Sigmoid colon (tissue), 7 donors: Measurements from ENCODE around the gene C22orf31. TPM values are rescaled to one million over a fixed set of nuclear protein-coding genes. Genes with fewer than 3 reads are reported as not detected.

Experiments used
- DNase-seq: peaks from one replicate; pipeline ENCODE4 v3.0.0-alpha.2; 2019
- H3K27ac ChIP-seq, 4 donors: fragments of 200-600 bp; sonication (generic); one replicate each; pipeline ENCODE4 v1.5.1; 2016 to 2019; ENCODE audit warnings: mild to moderate bottlenecking in 1 of 4
- H3K27me3 ChIP-seq, 3 donors: fragments of 200-600 bp; sonication (generic); one replicate each; pipeline ENCODE4 v1.5.1; 2019; ENCODE audit warnings: mild to moderate bottlenecking in 1 of 3
- H3K36me3 ChIP-seq, 4 donors: fragments of 200-600 bp; sonication (generic); one replicate each; pipeline ENCODE4 v1.5.1; 2016 to 2019
- H3K4me1 ChIP-seq, 4 donors: fragments of 200-600 bp; sonication (generic); one replicate each; pipeline ENCODE4 v1.5.1; 2017 to 2019
- H3K4me3 ChIP-seq, 4 donors: fragments of 200-600 bp; sonication (generic); one replicate each; pipeline ENCODE4 v1.5.1; 2017 to 2019; ENCODE audit warnings: mild to moderate bottlenecking in 2 of 4, moderate library complexity in 1 of 4
- H3K9me3 ChIP-seq, 4 donors: fragments of 200-600 bp in 3 of 4; sonication (generic) in 3 of 4; one replicate each; pipeline versions ENCODE4 v1.5.1 to v1.6.1; 2013 to 2019
- EP300 ChIP-seq, 4 donors: sonication (generic); formaldehyde crosslinking; IDR thresholded peaks; one replicate each; pipeline ENCODE4 v1.6.1; 2017; ENCODE audit warnings: antibody characterized with exemption in 4 of 4
- POLR2A ChIP-seq, 2 donors: fragments of 450-650 bp; IDR thresholded peaks; one replicate each; pipeline ENCODE4 v1.6.1; 2016; ENCODE audit warnings: antibody characterized with exemption in 2 of 2, mild to moderate bottlenecking in 2 of 2, moderate library complexity in 2 of 2
- POLR2AphosphoS5 ChIP-seq, 4 donors: sonication (generic); formaldehyde crosslinking; IDR thresholded peaks; one replicate each; pipeline ENCODE4 v1.6.1; 2017; ENCODE audit warnings: antibody characterized with exemption in 4 of 4
- WGBS, 2 donors: extraction: QIAGEN DNeasy Blood & Tissue Kit; methylation state at CpG; one replicate each; pipeline ENCODE4 v1.1.7; 2013; 5-methylcytosine and 5-hydroxymethylcytosine counted together
- intact Hi-C: fragments of 100-400 bp; cut with DNase I; formaldehyde crosslinking; loops from one replicate; pipeline ENCODE4 v1.15.1; 2023
- polyA plus RNA-seq, 3 donors: library from polyadenylated mRNA; stranded (reverse); fragments of 200-250 nt; gene quantifications; one replicate each; pipeline ENCODE4 v1.2.3, GENCODE V29; 2013
- total RNA-seq, 4 donors: library from RNA; depleted of rRNA; stranded (reverse); fragments of >200 nt; gene quantifications; one replicate each; pipeline ENCODE4 v1.1.0, GENCODE V29; 2016
- TF ChIP-seq, protein P1 (sequence below), 4 experiments: fragments of 450-650 bp in 3 of 4; fragments of 200-600 bp in 1 of 4; IDR thresholded peaks; one replicate each; pipeline ENCODE4 v1.5.1; 2016 to 2019; ENCODE audit warnings: antibody characterized with exemption in 4 of 4, mild to moderate bottlenecking in 3 of 4, moderate library complexity in 2 of 4
- donor health status: healthy with polysubstance abuse.
- donor health status: Bipolar disorder and iron deficiency.
- donor health status: healthy.

Gene C22orf31
- total and polyA plus RNA-seq, 7 donors = 0.60 TPM; not detected in 6

DNA sequence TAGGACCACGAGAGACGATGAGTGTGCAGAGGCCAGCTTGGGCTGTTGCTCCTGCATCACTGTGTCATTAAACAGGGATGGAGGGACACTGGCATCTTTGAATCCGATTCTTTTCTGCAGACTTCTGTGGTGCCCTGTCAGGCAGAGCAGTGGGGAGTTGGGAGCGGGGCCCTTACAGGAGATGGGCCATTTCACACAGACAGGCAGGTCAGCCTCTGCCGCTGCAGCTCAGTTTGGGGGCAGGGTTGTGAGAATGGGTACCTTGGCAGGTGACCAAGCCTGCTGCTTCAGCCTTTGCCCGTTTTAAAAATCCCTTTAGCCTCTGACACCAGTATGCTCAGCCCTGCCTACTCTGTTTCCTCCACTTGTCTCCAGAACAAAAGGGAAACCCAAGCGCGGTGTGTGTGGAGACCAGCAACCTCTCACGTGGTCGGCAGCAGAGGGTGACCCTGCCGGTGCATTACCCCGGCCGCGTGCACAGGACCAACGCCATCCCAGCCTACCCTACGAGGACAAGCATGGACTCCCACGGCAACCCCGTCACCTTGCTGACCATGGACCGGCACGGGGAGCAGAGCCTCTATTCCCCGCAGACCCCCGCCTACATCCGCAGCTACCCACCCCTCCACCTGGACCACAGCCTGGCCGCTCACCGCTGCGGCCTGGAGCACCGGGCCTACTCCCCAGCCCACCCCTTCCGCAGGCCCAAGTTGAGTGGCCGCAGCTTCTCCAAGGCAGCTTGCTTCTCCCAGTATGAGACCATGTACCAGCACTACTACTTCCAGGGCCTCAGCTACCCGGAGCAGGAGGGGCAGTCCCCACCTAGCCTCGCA is 12.6 kb downstream of the C22orf31 start:
- TF ChIP-seq, protein P1, sequence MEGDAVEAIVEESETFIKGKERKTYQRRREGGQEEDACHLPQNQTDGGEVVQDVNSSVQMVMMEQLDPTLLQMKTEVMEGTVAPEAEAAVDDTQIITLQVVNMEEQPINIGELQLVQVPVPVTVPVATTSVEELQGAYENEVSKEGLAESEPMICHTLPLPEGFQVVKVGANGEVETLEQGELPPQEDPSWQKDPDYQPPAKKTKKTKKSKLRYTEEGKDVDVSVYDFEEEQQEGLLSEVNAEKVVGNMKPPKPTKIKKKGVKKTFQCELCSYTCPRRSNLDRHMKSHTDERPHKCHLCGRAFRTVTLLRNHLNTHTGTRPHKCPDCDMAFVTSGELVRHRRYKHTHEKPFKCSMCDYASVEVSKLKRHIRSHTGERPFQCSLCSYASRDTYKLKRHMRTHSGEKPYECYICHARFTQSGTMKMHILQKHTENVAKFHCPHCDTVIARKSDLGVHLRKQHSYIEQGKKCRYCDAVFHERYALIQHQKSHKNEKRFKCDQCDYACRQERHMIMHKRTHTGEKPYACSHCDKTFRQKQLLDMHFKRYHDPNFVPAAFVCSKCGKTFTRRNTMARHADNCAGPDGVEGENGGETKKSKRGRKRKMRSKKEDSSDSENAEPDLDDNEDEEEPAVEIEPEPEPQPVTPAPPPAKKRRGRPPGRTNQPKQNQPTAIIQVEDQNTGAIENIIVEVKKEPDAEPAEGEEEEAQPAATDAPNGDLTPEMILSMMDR (IDR thresholded peaks at IDR 0.05) = no peak
- no peak for TF ChIP-seq POLR2AphosphoS5 (IDR thresholded peaks at IDR 0.05)
- TF ChIP-seq EP300 (IDR thresholded peaks at IDR 0.05) = no peak
- no peak for TF ChIP-seq POLR2A (IDR thresholded peaks at IDR 0.05)
- WGBS, 2 donors = 94 to 95% methylated on average over 31 of the region's 31 CpGs
- Histone ChIP-seq H3K4me1 (peaks cover 0 to 5% (median 3%) of the 10 kb centered on the region in 4 donors), H3K36me3 (peaks cover 11 to 73% (median 30%) of the 10 kb centered on the region in 4 donors), H3K4me3 (no peak overlapping the region), H3K27ac (no peak overlapping the region), H3K27me3 (no peaks in the 10 kb centered on the region), H3K9me3 (no peaks in the 10 kb centered on the region)
- intact Hi-C loops = no loop called here
- no peak for DNase-seq

DNA sequence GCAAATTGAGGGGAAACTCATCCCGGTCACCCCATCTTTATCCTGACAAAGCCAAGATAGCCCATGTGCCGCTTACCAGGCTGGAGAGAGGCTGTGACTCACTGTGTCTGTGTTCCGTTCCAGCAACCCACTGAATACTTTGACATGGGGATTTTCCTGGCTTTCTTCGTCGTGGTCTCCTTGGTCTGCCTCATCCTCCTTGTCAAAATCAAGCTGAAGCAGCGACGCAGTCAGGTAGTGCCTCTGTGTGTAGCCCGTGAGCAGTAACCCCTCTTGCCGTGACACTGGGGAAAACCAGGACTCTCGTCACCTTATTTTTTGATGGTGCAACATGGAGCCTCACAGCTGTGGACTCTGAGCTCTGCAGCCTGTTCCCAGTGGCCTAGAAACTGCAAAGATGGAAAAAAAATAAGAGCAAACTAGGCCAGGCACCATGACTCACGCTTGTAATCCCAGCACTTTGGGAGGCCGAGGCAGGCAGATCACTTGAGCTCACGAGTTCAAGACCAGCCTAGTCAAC is 16.9 kb downstream of the C22orf31 start:
- intact Hi-C loops = loop anchor here (5.0 kb wide), 1 partner anchor 437 kb away; no protein-coding TSS in a partner anchor
- no peak for DNase-seq
- peak overlapping the region; percentile 16 to 59 (median 34) for H3K27ac ChIP-seq
- no peaks in the 10 kb centered on the region for H3K27me3 ChIP-seq
- no peaks in the 10 kb centered on the region for H3K9me3 ChIP-seq
- peaks cover 9 to 65% (median 22%) of the 10 kb centered on the region in 4 donors for H3K36me3 ChIP-seq
- no peak for TF ChIP-seq EP300 (IDR thresholded peaks at IDR 0.05)
- TF ChIP-seq POLR2A (IDR thresholded peaks at IDR 0.05) = no peak
- no peak for TF ChIP-seq POLR2AphosphoS5 (IDR thresholded peaks at IDR 0.05)
- TF ChIP-seq, protein P1 (IDR thresholded peaks at IDR 0.05) = no peak
- H3K4me3 ChIP-seq = no peak overlapping the region
- 83 to 86% methylated on average over 13 of the region's 13 CpGs for WGBS, 2 donors
- peaks cover 0 to 21% (median 15%) of the 10 kb centered on the region in 4 donors for H3K4me1 ChIP-seq

DNA sequence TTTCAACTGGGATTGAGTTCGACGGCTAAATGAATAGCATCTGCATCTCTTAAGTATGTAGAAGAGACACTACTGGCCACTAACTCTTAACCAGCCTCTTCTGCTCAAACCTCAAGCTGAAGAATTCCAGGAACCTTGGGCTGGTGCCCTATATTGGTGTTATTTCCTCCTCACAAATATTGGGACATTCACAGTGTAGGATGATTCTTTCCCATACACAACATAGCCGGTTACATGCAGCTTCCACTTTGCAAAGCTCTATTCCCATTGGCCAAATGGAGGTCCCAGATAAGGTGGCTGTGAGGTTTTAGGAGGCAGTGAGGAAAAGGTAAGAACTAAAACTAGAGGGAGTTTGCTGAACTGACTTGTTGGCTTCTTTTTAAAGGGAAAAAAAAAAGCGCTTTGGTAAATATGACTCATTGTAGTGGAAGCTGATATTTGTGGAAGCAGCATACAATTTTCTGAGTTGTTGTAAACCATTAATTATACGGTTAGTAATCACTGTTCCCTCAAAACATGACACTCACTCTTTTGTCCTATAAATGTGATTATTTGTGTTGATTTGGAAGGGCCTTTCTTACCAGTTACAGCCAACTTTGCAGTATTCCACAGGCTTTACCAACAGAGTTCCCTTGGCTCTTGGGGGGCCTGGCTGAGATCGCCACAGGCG is 17.6 kb downstream of the C22orf31 start:
- H3K27me3 ChIP-seq = no peaks in the 10 kb centered on the region
- intact Hi-C loops = loop anchor here (5.0 kb wide), 1 partner anchor 437 kb away; no protein-coding TSS in a partner anchor
- H3K4me1 ChIP-seq = peaks cover 0 to 21% (median 15%) of the 10 kb centered on the region in 4 donors
- peak overlapping the region; percentile 16 to 59 (median 34) for H3K27ac ChIP-seq
- no peak for DNase-seq
- no peak overlapping the region for H3K4me3 ChIP-seq
- TF ChIP-seq POLR2A (IDR thresholded peaks at IDR 0.05) (no peak), POLR2AphosphoS5 (IDR thresholded peaks at IDR 0.05) (no peak), EP300 (IDR thresholded peaks at IDR 0.05) (no peak)
- TF ChIP-seq, protein P1 (IDR thresholded peaks at IDR 0.05) = no peak
- 80 to 83% methylated on average over 7 of the region's 7 CpGs for WGBS, 2 donors
- H3K9me3 ChIP-seq = no peaks in the 10 kb centered on the region
- H3K36me3 ChIP-seq = peaks cover 2 to 59% (median 16%) of the 10 kb centered on the region in 4 donors

DNA sequence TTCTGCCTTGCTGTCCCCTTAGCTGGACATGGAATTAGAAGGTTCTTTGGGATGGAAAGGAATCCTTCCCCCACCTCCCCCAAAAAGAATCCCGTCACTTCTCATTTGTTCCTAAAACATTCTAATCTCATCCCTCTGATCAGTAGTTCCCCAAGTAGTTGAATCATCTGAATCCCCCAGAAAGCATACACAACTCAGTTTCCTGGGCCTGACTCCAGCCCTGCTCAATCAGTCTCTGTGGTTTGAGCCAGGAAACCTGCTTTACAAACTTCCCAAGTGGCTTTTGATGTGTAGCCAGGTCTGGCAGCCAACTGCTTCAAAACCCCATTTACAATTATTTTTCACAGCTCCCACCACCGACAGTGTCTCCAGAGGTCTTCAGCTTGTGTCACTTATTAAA is 20.2 kb downstream of the C22orf31 start:
- intact Hi-C loops = loop anchor here (5.0 kb wide), 1 partner anchor 434 kb away; no protein-coding TSS in a partner anchor
- no peak for DNase-seq
- no peak overlapping the region for H3K27ac ChIP-seq

More for the DNA sequence above, 20.2 kb downstream of the C22orf31 start:
- no peak for TF ChIP-seq POLR2AphosphoS5 (IDR thresholded peaks at IDR 0.05)
- TF ChIP-seq EP300 (IDR thresholded peaks at IDR 0.05) = no peak
- TF ChIP-seq POLR2A (IDR thresholded peaks at IDR 0.05) = no peak
- TF ChIP-seq, protein P1 (IDR thresholded peaks at IDR 0.05) = no peak
- 30 to 51% methylated on average over 2 of the region's 2 CpGs for WGBS, 2 donors
- Histone ChIP-seq H3K9me3 (no peaks in the 10 kb centered on the region), H3K36me3 (peaks cover 0 to 32% (median 2%) of the 10 kb centered on the region in 4 donors), H3K27me3 (no peaks in the 10 kb centered on the region), H3K4me3 (no peak overlapping the region), H3K4me1 (peaks cover 0 to 21% (median 15%) of the 10 kb centered on the region in 4 donors)
